GM04504 (cell line): Measurements from ENCODE around the gene NALF2.

Experiments used
- DNase-seq: peaks from one replicate; pipeline ENCODE4 v3.0.0-alpha.2; 2012; ENCODE audit warnings: low read depth

The NALF2 gene

DNA sequence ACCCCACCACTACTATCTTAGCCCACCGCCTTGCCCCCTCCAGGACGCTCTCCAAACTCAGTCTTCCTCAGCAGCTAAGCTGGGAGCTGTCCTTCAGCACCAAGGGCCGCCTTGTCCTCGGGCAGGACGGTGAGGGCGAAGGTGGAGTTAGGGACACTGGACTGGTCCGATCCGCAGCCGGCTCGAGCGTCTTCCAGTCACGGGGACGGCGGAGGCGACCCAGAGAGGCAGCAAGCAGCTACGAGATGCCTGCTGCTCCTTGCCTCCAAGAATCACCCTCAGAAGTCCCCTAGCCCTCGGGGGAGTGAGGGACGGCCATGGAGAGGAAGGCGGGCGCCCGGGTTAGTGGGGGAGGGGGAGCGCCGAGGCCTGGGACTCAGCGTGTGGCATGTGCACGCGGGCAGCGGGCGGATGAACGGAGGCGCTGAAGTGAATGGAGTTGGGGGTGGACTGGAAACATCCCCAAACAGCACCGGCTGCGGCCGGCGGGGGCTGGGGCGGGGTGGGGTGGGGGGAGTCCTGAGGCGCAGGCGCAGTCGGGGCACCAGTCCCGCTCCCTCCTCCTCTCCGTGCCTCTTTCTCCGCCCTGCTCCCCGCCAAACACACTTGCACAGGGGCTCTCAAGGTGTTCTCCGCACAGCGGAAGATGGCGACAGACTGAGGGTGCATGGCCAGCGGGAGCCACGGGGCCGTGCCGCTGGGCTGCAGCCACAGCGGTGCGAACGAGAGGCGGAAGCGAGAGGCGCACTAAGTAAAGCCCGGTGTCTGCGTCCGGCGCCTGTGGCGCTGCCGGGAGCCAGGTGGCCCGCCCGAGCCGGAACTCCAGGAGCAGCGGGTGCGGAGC is at the start of gene NALF2:
Gene NALF2 (plus strand): TSS at position 545 of the 844 bp plus-strand sequence. CDS start 957 bp downstream, outside the sequence.
- DNase-seq, result no peak

DNA sequence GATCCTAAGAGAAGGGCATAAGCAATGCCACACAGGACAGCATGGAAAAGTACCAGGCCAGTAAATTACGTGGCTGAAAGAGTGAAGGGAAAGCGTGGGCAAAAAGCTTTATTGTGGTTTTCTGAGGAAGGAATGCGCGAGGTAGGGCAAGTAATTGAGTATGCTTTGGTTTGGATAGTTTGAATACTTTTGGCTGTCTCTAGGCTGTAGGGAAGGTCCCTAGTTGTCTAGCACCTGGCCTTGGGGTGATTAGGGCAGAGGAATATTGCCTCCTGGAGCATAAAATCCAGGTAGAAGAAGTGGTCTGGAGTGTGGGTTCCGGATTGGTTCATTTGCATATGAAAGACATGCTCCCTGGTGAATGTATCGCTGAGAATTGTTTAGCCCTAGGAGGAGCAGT is 46.4 kb upstream of the NALF2 start:
- DNase-seq, result no peak

DNA sequence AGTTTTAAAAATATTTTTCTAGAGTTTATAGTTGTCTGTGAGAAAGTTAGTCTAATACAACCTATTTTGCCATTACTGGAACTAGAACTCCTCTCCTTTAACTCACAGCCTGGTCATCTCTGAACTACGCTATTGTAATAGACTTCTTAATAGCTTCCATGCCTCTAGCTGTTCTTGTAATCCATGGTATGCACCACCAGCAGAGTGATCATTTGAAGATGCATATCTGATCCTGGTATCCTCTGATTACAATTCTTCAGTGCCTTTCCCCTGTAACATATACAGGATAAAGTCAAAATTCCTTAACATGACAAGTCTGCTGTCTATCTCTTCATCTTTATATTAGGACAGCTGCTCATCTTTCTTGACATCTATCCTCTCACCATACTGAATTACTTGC is 37.6 kb upstream of the NALF2 start:
- no peak for DNase-seq

DNA sequence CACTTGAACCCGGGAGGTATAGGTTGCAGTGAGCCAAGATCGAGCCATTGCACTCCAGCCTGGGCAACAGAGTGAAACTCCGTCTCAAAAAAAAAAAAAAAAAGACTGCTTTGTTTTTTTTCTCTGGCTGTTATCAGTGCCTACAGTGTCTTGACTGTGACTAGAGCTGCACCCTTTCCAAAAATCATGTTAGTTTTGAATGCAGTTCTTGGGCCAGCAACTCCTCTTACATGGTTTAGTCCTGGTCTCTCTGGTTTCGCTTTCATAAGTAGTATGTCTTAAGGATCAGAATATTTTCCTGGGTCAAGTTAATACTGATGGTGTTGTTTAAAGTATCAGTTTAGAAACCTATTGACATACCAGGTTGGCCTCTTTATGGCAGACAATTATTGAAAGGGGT is 34.2 kb upstream of the NALF2 start:
- DNase-seq, result no peak

DNA sequence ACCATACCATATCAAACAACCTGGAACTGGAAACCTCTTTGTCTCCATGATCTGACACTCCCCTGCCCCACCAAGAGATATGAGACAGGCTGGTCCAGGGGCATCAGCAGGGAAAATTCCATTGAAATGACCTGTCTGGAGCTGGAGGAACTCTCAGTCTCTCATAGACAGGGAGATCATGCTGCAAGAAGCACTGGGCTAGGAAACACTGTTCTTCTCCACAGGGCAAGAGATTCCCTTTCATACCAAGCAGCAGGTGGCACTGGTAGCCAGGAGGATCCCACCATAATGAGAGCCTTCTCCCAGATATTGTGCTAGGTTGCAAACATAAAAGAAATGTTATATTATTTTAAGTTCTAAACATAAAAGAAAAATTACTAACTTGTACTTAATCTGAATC is 14.5 kb upstream of the NALF2 start:
- no peak for DNase-seq

DNA sequence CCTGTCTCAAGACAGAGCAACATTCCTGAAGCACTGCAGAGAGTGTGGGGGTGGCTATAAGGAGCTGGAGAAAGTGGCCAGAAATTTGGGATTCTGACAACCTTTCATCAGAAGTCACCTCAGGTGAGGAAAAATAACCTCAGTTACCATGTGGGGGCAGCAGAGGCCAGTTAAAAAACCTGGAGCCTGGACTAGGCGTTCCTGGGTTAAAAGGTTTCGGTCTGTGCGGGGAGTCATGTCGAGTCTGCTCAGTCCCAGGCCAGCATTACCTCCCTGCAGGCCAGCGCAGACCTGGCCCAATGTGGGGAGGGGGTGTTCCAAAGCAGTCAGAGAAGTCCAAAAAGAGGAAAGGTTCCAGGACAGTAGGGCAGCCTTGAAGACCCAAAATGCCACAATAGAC is 10.9 kb upstream of the NALF2 start:
- no peak for DNase-seq

DNA sequence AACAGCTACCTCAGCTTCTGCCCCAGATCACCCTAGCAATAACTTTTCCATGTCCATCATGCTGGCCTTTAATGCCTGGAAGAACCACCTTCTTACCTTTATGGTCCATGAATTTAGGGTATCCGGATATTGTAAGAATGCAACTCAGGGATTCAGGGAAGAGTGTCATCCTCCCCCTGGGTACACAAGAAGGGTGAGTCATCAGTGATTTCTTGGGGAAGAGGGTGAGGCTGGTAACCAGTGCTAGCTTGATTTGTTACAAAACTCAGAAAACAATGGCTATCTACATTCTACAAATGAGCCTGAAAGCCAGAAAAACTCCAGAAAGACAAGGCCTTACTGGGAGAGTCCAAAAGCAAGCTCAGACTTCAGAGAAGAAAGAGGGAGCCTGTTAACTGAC is 10.4 kb upstream of the NALF2 start:
- DNase-seq, result no peak

DNA sequence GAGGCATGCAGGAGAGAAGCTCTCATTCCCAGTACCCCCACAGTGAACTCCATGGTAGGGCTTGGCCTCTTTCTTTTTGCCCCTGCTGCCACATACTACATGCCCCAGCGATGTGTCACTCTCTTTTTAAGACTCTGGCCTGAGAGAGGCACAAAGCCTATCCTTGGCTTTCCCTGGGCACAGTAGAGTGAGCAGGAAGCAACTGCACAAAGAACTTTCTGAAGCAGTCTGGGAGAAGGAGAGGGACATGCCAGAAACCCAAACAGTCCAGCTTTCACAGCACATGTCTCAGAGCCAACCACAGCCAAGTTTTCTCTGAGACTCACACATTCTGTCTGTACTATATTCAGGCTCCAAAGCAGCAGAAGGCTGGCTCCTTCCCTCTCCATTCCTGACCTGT is 7.9 kb upstream of the NALF2 start:
- no peak for DNase-seq

DNA sequence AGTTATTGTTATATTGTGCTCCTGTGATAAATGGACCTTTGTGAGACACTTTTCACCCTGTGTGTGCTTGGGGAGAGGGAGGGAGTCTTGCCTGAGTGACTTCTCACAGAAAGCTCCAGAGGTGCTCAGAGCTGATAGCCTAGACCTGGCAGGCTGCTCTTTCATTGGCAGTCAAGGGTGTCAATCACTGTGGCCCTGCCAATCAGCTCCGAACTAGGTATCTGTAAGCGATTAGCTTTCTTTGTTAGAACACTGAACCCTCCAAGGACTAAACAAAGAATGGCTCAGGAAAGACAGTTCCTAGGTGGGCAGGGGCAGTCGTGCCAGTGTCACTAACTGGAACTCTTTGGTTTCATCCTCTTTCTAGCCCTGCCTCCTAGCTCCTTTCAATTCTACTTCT is 2.7 kb upstream of the NALF2 start:
- no peak for DNase-seq

DNA sequence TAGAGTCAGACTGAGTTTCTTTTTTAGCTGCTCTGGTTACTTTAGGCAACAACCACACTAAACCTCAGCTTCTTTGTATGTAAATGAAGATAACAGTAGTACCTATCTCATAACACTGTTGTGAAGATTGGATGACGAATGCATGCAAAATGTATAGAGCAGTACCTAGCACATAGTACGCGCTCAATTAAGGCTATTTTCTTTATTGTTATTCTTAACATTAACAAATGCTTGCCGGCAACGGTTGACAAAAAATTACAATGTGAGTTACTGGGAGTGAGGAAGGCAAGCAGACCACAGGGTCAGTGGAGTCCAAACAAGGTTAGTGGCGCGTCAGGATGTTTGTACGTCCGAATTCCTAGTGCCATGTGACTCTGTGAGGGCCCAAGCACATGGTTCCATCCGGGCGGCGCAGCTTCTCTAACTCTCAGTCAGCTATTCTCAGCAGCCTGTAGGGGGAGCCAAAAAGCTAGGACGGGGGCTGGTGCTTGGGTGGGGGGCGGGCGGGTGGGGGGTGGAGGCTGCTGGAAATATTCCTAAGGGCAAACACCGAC is 821 bp upstream of the NALF2 start:
- no peak for DNase-seq

DNA sequence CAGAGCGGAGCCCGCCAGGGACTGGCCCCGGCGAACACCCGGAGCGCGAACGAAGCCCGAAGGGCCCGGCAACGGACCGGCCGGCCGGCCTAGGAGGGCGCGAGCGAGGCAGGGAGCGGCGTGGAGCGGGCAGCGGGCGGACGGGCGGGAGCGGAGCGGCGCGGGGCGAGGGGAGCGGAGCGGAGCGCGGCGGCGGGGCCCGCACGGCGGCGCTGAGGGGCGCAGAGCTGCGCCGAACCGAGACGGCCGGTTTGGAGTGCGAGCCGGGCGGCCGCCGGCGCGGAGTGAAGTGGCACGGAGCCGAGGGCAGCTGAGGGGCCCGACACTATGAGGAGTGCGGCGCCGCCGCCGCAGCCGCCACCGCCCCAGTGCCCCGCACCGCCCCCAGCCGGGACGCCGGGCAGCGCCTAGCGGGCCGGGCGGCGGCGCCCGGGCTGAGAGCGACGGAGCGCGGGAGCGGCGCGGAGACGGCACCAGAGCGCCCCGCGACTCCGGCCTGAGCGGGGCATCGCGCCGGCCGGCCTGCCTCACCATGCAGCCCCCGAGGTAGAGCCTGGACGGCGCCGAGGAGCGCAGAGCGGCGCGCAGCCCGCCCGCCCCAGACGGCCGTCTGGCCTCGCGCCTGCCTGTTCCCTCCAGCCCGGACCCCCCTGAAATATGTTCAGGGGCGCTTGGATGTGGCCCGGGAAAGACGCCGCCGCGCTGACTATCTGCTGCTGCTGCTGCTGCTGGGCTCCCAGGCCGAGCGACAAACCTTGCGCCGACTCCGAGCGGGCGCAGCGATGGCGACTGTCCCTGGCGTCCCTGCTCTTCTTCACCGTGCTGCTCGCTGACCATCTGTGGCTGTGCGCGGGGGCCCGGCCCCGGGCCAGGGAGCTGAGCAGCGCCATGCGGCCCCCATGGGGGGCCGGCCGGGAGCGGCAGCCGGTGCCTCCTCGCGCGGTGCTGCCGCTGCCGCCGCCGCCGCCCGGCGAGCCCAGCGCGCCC is 793 bp downstream of the NALF2 start:
- no peak for DNase-seq

DNA sequence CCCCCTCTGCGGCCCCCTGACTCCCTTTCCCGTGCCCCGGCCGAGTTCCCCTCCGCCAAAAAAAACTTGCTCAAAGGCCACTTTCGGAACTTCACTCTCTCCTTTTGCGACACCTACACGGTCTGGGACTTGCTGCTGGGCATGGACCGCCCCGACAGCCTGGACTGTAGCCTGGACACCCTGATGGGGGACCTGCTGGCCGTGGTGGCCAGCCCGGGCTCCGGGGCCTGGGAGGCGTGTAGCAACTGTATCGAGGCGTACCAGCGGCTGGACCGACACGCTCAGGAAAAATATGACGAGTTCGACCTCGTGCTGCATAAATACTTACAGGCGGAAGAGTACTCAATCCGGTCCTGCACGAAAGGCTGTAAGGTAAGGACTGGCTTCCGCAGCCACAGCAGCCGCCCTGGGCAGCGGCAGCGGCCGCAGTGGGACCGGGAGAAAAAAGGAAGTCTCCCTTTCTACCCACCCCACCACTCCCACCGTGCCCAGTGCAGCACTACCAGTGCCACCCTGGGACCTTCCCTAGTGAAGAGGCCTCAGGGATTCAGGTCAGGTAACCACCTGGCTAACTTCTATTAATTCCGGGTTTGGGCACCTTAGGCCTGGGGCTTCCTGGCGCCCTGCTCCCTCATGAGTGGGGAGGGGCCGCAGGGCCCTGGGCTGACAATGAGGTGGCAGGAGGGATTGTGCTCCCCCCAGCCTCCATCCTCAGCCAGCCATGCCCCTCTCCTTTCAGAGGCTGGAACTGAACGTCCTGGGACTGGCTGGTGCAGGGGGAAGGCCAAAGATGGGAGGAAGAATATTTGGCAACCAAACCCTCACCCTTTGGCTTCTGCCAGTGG is 1.9 kb downstream of the NALF2 start:
- DNase-seq, result no peak

DNA sequence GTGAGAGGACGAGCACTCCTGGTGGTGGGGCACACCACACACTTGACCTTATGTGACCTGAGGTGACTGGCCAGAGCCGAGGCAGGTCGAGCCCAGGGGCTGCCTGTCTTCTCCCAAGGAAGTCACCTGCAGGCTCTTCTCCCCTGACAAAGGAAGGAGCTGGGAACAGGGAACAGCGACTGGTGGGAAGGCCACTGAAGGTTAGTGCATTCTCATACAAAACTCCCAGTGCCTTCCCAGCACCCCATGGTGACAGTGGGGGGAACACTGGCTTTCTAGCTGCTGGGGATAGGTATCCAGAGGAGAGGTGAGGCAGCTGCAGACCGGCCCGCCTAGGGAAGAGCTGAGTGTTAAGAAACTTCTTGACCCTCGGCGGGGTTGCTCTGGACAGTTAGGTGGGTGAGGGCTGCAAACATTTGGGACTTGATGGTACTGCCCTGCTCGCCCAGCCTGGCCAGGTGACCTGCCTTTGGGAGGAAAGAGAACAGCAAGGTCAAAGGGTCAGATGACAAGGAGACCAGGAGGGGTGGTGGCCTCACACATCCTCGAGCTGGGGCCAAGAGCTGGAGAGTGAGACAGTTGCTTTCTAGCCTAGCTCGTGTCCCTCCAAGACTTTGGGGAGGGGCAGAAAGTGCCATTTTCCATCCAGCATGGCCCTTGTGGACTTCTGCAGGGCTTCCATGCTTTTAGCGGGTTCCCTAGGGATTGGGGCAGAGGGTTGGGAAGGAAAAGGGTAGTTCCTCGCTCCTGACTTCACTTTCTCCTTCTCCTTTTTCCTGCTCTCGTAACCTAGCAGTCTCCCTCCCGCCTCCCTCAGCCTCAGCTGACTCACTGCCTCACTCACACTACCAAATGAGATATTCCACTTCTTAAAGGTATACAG is 2.7 kb downstream of the NALF2 start:
- no peak for DNase-seq

DNA sequence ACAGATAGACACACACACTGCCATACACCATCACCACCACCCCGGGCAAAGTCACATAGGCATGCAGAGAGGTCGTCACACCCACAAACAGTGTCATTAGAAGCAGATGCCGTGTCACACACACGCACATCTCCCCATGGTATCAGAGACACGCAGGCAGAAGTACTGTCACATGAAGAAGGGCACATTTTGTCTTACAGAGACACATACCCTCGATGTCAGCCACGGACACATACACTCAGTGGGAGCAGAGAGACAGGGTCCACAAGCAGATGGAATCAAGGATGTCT is 3.3 kb downstream of the NALF2 start:
- no peak for DNase-seq

DNA sequence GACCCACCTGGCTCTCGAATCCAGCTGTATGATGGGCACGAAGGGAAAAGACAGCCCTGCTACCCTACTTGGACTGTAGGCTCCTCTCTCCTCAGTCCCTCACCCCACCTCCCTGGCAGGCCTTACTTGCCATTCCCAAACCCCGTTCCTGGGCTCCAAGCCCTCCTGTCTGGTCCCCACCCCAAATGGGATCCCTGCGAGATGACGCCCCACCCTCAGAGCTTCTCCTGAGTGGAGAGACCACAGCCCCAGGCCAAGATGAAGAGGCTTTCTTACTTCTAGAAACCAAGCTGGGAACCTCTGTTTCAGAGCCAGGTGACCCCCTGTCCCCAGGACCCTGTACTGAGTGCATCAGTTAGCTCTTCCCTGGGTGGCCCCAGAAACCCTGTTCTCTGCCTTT is 4.5 kb downstream of the NALF2 start:
- DNase-seq, result no peak

DNA sequence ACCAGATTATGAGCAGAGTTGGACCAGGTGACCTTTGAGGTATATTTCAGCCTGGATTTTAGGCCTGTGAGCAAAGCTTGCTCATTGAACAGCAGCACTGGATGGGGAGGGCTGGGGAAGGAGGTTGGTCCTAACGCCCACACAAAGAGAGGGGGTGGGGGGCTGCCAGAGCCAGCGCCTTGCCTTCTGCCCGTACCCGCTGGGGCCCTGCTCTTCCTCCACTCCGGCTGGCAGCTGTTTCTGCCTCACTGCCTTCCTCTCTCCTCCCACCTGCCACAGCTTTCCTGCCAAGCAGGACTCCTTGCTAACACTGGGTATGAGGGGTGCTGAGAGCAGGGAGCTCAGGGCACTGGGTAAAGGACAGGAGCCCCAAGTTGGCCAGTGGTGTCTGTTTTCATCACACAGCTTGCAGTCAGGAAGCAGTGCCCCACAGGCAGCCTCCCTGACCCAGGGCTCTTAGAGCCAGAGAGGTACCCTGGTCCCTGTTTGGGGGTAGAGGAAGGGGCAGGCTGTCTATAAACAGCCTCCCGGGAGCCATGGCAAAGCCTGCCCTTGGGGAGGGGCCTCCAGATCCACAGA is 6.1 kb downstream of the NALF2 start:
- no peak for DNase-seq

DNA sequence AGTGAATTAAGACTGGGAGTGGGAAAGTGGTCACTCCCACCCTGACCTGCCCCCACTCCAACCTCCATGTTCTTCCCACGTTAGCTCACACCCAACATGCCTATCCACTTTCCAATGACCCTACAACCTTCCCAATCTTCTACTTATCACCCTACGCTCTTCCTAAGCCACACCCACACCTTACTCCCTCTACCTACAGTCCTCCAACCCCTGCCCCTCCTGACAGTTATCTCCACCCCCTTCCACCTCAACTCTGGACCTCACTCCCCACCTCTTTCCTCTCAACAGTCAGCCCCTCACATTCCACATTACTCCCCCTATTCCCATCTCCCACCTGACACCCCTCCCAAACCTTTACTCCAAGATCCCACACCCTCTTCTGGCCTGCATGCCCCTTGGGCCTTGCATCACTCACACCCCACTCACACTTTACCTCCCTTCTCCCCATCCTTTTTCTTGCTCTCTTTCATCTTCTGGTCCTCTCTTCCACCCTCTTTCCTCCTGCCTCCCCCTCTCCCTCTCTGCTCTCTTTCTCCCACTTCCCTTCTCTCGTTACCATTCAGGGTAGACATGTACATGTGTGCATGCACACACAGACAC is 6.9 kb downstream of the NALF2 start:
- DNase-seq, result no peak

DNA sequence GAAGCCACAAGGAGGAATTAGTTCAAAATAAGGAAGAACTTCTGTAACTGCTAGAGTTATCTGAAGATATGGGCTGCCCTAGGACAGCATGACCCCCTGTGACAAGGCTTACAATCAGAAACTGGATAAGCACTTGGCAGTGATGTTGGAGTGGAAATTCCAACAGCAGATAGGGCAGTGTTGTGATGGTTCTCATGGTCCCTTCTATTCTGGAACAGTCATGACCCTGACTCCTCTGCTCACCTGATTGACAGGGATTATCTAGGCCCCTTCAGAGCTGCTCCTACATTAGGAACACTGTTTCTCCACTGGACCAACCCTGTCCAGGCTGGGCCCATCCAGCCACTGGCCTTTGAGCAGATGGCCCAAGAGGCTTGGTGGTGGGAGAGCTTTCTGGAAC is 17.9 kb downstream of the NALF2 start:
- no peak for DNase-seq

DNA sequence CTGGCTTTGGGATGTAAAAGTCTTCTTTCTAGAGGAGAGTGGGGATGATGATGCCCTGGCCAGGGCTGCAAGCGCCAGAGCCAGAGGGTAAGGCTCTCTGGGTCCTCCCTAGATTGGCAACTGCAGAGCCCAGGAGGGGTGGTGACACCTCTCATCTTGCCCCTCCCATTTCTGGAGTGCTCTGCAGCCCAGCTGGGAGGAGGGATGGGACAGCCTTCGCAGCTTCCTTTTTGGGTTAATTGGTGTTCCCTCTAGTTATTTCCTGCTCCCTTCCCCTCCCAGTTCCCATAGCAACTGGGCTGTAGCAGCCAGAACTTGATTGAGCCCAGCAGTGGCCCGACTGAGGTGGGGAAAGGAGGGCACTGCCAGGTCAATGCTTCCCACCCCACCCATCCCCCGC is 19.2 kb downstream of the NALF2 start:
- no peak for DNase-seq

DNA sequence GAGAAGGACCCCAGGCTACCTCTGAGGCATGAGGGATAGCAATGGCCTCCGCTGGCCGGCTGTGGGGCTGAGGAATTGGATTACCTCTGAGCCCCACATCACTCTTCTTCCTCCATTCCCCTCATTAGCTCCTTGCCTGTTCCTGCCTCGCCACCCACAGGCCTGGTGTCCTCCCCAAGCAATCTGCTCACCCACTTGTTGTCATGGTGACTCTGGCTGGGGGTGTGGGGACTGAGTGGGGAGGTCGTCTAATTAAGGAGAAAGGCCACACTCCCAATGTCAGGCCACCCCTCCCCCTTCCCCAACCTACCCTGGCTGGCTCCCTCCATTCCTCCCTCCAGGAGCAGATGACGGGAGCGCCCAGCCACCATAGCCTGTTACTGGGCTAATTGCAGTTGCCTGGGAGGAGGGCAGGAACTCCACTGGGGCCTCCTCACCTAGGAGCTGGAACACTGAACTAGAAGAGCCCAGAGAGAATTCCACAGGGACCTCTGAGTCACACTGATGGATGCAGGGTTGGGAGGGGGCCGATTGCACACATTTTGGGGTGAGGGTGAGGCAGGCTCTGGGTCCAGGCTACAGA is 20.7 kb downstream of the NALF2 start:
- DNase-seq, result no peak
